ENCODE measurements around the gene TCERG1L.

Gene TCERG1L

GRCh38 chr10:131271966-131272365 is 39.6 kb downstream of the TCERG1L start:
- 98% methylated on average over 5 of the region's 12 CpGs for WGBS (ENCODE audit: insufficient coverage)
- Histone ChIP-seq H3K4me1 (ENCODE audit: control extremely low read depth in 1 of 4, control insufficient read depth in 4 of 4, insufficient read depth in 4 of 4, low read length in 3 of 4) (no peaks in the 10 kb centered on the region), H3K27ac (ENCODE audit: insufficient read depth in 1 of 2, low read depth in 1 of 2, low read length in 2 of 2, poor library complexity in 1 of 2, severe bottlenecking in 2 of 2) (no peak overlapping the region), H3K27me3 (replicated peaks in 2 of 5; ENCODE audit: control insufficient read depth in 4 of 5, insufficient read depth in 5 of 5, low read length in 4 of 5) (peaks cover 0 to 6% (median 0%) of the 10 kb centered on the region in 5 experiments), H3K36me3 (ENCODE audit: control insufficient read depth in 4 of 4, insufficient read depth in 4 of 4, low read length in 3 of 4) (no peaks in the 10 kb centered on the region), H3K4me3 (ENCODE audit: control insufficient read depth in 1 of 7, extremely low read depth in 1 of 7, insufficient read depth in 4 of 7, low read depth in 2 of 7, low read length in 6 of 7) (no peak overlapping the region), H3K9me3 (ENCODE audit: control extremely low read depth in 1 of 5, control insufficient read depth in 4 of 5, insufficient read depth in 2 of 5, low read depth in 1 of 5, low read length in 4 of 5) (no peaks in the 10 kb centered on the region)
- ChIA-PET CTCF (no interaction called here), POLR2A (no interaction called here)
- no peak for DNase-seq

- Histone ChIP-seq H3K27ac (ENCODE audit: insufficient read depth in 1 of 2, low read depth in 1 of 2, low read length in 2 of 2, poor library complexity in 1 of 2, severe bottlenecking in 2 of 2) (no peak overlapping the region), H3K4me3 (ENCODE audit: control insufficient read depth in 1 of 7, extremely low read depth in 1 of 7, insufficient read depth in 4 of 7, low read depth in 2 of 7, low read length in 6 of 7) (no peak overlapping the region), H3K4me1 (ENCODE audit: control extremely low read depth in 1 of 4, control insufficient read depth in 4 of 4, insufficient read depth in 4 of 4, low read length in 3 of 4) (no peaks in the 10 kb centered on the region), H3K36me3 (ENCODE audit: control insufficient read depth in 4 of 4, insufficient read depth in 4 of 4, low read length in 3 of 4) (no peaks in the 10 kb centered on the region), H3K27me3 (replicated peaks in 2 of 5; ENCODE audit: control insufficient read depth in 4 of 5, insufficient read depth in 5 of 5, low read length in 4 of 5) (peaks cover 0 to 6% (median 0%) of the 10 kb centered on the region in 5 experiments), H3K9me3 (ENCODE audit: control extremely low read depth in 1 of 5, control insufficient read depth in 4 of 5, insufficient read depth in 2 of 5, low read depth in 1 of 5, low read length in 4 of 5) (no peaks in the 10 kb centered on the region)
- DNase-seq: no peak
- WGBS (ENCODE audit: insufficient coverage): 89% methylated on average over 13 of the region's 13 CpGs
- ChIA-PET POLR2A (no interaction called here), CTCF (no interaction called here)
Measured at GRCh38 chr10:131271195-131271880, 40.2 kb downstream of the TCERG1L start.

- Histone ChIP-seq H3K36me3 (ENCODE audit: control insufficient read depth in 4 of 4, insufficient read depth in 4 of 4, low read length in 3 of 4) (no peaks in the 10 kb centered on the region), H3K4me1 (ENCODE audit: control extremely low read depth in 1 of 4, control insufficient read depth in 4 of 4, insufficient read depth in 4 of 4, low read length in 3 of 4) (no peaks in the 10 kb centered on the region), H3K4me3 (ENCODE audit: control insufficient read depth in 1 of 7, extremely low read depth in 1 of 7, insufficient read depth in 4 of 7, low read depth in 2 of 7, low read length in 6 of 7) (no peak overlapping the region), H3K9me3 (ENCODE audit: control extremely low read depth in 1 of 5, control insufficient read depth in 4 of 5, insufficient read depth in 2 of 5, low read depth in 1 of 5, low read length in 4 of 5) (no peaks in the 10 kb centered on the region), H3K27me3 (replicated peaks in 2 of 5; ENCODE audit: control insufficient read depth in 4 of 5, insufficient read depth in 5 of 5, low read length in 4 of 5) (peaks cover 0 to 6% (median 0%) of the 10 kb centered on the region in 5 experiments), H3K27ac (ENCODE audit: insufficient read depth in 1 of 2, low read depth in 1 of 2, low read length in 2 of 2, poor library complexity in 1 of 2, severe bottlenecking in 2 of 2) (no peak overlapping the region)
- ChIA-PET POLR2A (no interaction called here), CTCF (no interaction called here)
- DNase-seq: no peak
- 93% methylated on average over 15 of the region's 16 CpGs for WGBS (ENCODE audit: insufficient coverage)
Measured at GRCh38 chr10:131270461-131271190, 40.9 kb downstream of the TCERG1L start.

GRCh38 chr10:131269776-131270460 is 41.6 kb downstream of the TCERG1L start:
- 95% methylated on average over 12 of the region's 17 CpGs for WGBS (ENCODE audit: insufficient coverage)
- Histone ChIP-seq H3K9me3 (ENCODE audit: control extremely low read depth in 1 of 5, control insufficient read depth in 4 of 5, insufficient read depth in 2 of 5, low read depth in 1 of 5, low read length in 4 of 5) (no peaks in the 10 kb centered on the region), H3K36me3 (ENCODE audit: control insufficient read depth in 4 of 4, insufficient read depth in 4 of 4, low read length in 3 of 4) (no peaks in the 10 kb centered on the region), H3K4me1 (ENCODE audit: control extremely low read depth in 1 of 4, control insufficient read depth in 4 of 4, insufficient read depth in 4 of 4, low read length in 3 of 4) (no peaks in the 10 kb centered on the region), H3K4me3 (ENCODE audit: control insufficient read depth in 1 of 7, extremely low read depth in 1 of 7, insufficient read depth in 4 of 7, low read depth in 2 of 7, low read length in 6 of 7) (no peak overlapping the region), H3K27me3 (replicated peaks in 2 of 5; ENCODE audit: control insufficient read depth in 4 of 5, insufficient read depth in 5 of 5, low read length in 4 of 5) (peaks cover 0 to 6% (median 0%) of the 10 kb centered on the region in 5 experiments), H3K27ac (ENCODE audit: insufficient read depth in 1 of 2, low read depth in 1 of 2, low read length in 2 of 2, poor library complexity in 1 of 2, severe bottlenecking in 2 of 2) (no peak overlapping the region)
- POLR2A ChIA-PET: no interaction called here
- no peak for DNase-seq
- CTCF ChIA-PET: no interaction called here

- CTCF ChIA-PET: no interaction called here
Measured at GRCh38 chr10:131267814-131268095, 43.8 kb downstream of the TCERG1L start.

GRCh38 chr10:131266936-131267813 is 44.3 kb downstream of the TCERG1L start:
- WGBS (ENCODE audit: insufficient coverage): 94% methylated on average over 10 of the region's 14 CpGs

More at GRCh38 chr10:131267814-131268095, 43.8 kb downstream of the TCERG1L start:
- POLR2A ChIA-PET: no interaction called here
- Histone ChIP-seq H3K4me3 (ENCODE audit: control insufficient read depth in 1 of 7, extremely low read depth in 1 of 7, insufficient read depth in 4 of 7, low read depth in 2 of 7, low read length in 6 of 7) (no peak overlapping the region), H3K27me3 (replicated peaks in 2 of 5; ENCODE audit: control insufficient read depth in 4 of 5, insufficient read depth in 5 of 5, low read length in 4 of 5) (peaks cover 0 to 8% (median 0%) of the 10 kb centered on the region in 5 experiments), H3K27ac (ENCODE audit: insufficient read depth in 1 of 2, low read depth in 1 of 2, low read length in 2 of 2, poor library complexity in 1 of 2, severe bottlenecking in 2 of 2) (no peak overlapping the region), H3K36me3 (ENCODE audit: control insufficient read depth in 4 of 4, insufficient read depth in 4 of 4, low read length in 3 of 4) (no peaks in the 10 kb centered on the region), H3K4me1 (ENCODE audit: control extremely low read depth in 1 of 4, control insufficient read depth in 4 of 4, insufficient read depth in 4 of 4, low read length in 3 of 4) (no peaks in the 10 kb centered on the region), H3K9me3 (ENCODE audit: control extremely low read depth in 1 of 5, control insufficient read depth in 4 of 5, insufficient read depth in 2 of 5, low read depth in 1 of 5, low read length in 4 of 5) (no peaks in the 10 kb centered on the region)
- DNase-seq: no peak
- WGBS (ENCODE audit: insufficient coverage): 87% methylated on average over 5 of the region's 6 CpGs

More at GRCh38 chr10:131266936-131267813, 44.3 kb downstream of the TCERG1L start:
- no peaks in the 10 kb centered on the region for H3K4me1 ChIP-seq (ENCODE audit: control extremely low read depth in 1 of 4, control insufficient read depth in 4 of 4, insufficient read depth in 4 of 4, low read length in 3 of 4)
- no peaks in the 10 kb centered on the region for H3K36me3 ChIP-seq (ENCODE audit: control insufficient read depth in 4 of 4, insufficient read depth in 4 of 4, low read length in 3 of 4)
- DNase-seq: no peak
- no peak overlapping the region for H3K27ac ChIP-seq (ENCODE audit: insufficient read depth in 1 of 2, low read depth in 1 of 2, low read length in 2 of 2, poor library complexity in 1 of 2, severe bottlenecking in 2 of 2)
- ChIA-PET POLR2A (no interaction called here), CTCF (no interaction called here)
- H3K4me3 ChIP-seq (ENCODE audit: control insufficient read depth in 1 of 7, extremely low read depth in 1 of 7, insufficient read depth in 4 of 7, low read depth in 2 of 7, low read length in 6 of 7): no peak overlapping the region
- no peaks in the 10 kb centered on the region for H3K9me3 ChIP-seq (ENCODE audit: control extremely low read depth in 1 of 5, control insufficient read depth in 4 of 5, insufficient read depth in 2 of 5, low read depth in 1 of 5, low read length in 4 of 5)
- H3K27me3 ChIP-seq (replicated peaks in 2 of 5; ENCODE audit: control insufficient read depth in 4 of 5, insufficient read depth in 5 of 5, low read length in 4 of 5): peaks cover 0 to 11% (median 0%) of the 10 kb centered on the region in 5 experiments
